Lower leg skin (tissue), 3 donors: ENCODE measurements around the gene KCNN3.

Experiments used
- CTCF ChIP-seq, 3 donors: fragments of 450-650 bp; IDR thresholded peaks; one replicate each; pipeline ENCODE4 v1.5.1; 2016; ENCODE audit warnings: antibody characterized with exemption in 3 of 3, mild to moderate bottlenecking in 3 of 3, moderate library complexity in 2 of 3
- POLR2A ChIP-seq, 2 donors: fragments of 450-650 bp; IDR thresholded peaks; one replicate each; pipeline ENCODE4 v1.6.1; 2016 to 2017; ENCODE audit warnings: antibody characterized with exemption in 2 of 2, mild to moderate bottlenecking in 1 of 2, moderate library complexity in 1 of 2

GRCh38 chr1:154742606-154743005 is 127.5 kb downstream of the KCNN3 start:
- TF ChIP-seq CTCF (IDR thresholded peaks at IDR 0.05) (no peak), POLR2A (IDR thresholded peaks at IDR 0.05) (no peak)
